Measurements from ENCODE around the gene UTF1.

GRCh38 chr10:133252223-133252552 is 22.2 kb downstream of the UTF1 start:
- TF ChIP-seq, protein P1, sequence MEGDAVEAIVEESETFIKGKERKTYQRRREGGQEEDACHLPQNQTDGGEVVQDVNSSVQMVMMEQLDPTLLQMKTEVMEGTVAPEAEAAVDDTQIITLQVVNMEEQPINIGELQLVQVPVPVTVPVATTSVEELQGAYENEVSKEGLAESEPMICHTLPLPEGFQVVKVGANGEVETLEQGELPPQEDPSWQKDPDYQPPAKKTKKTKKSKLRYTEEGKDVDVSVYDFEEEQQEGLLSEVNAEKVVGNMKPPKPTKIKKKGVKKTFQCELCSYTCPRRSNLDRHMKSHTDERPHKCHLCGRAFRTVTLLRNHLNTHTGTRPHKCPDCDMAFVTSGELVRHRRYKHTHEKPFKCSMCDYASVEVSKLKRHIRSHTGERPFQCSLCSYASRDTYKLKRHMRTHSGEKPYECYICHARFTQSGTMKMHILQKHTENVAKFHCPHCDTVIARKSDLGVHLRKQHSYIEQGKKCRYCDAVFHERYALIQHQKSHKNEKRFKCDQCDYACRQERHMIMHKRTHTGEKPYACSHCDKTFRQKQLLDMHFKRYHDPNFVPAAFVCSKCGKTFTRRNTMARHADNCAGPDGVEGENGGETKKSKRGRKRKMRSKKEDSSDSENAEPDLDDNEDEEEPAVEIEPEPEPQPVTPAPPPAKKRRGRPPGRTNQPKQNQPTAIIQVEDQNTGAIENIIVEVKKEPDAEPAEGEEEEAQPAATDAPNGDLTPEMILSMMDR (IDR thresholded peaks at IDR 0.05), result no peak
- TF ChIP-seq POLR2A (IDR thresholded peaks at IDR 0.05), result no peak
